HCT116 (cell line): ENCODE results near the gene GRIN2C. TPM values are rescaled to one million over a fixed set of nuclear protein-coding genes. Genes with fewer than 3 reads are reported as not detected.
A peak's percentile ranks its signal among the peaks of the same experiment; 100 is the strongest.

Experiments
- ATAC-seq: fragments of 200-7000 bp; cut with Tn5 transposase; 2 replicates; pipeline ENCODE4 v1.9.1; 2020; ENCODE audit warnings: mild to moderate bottlenecking, moderate library complexity
- BruUV-seq: library from RNA; stranded (reverse); fragments of 400-500 nt; replicated peaks from 2 replicates; lab custom pipeline; 2021; lab: Mats Ljungman, UMichigan
- CTCF ChIA-PET: fragments of 300-600 bp; sonication (Branson Sonifier 250); formaldehyde crosslinking; loops from one replicate; lab custom pipeline; 2021; ENCODE audit warnings: antibody characterized with exemption; lab: Charles Lee
- POLR2A ChIA-PET: fragments of 300-600, 350-600 bp; sonication (Branson Sonifier 250); formaldehyde crosslinking; loops from one replicate; lab custom pipeline; 2021; ENCODE audit warnings: antibody characterized with exemption; lab: Charles Lee
- RAD21 ChIA-PET, 2 experiments: fragments of 300-600 bp; sonication (Branson Sonifier 250); formaldehyde crosslinking; loops; one replicate each; lab custom pipeline; 2023; ENCODE audit warnings: low total read pairs in 2 of 2; ENCODE audit not compliant: uncharacterized antibody in 2 of 2, unreplicated experiment in 2 of 2, low non-redundant PET in 1 of 2; lab: Charles Lee
- DNase-seq: peaks from one replicate; pipeline ENCODE4 v3.0.0-alpha.2; 2010; ENCODE audit warnings: low read depth, low spot score
- H2AFZ ChIP-seq: fragments of 200-600 bp; shearing (Covaris generic), sonication (generic); 2 replicates; pipeline ENCODE4 v1.6.1; 2017; ENCODE audit warnings: low read depth, mixed run types, mixed read lengths, antibody characterized with exemption, low read length; ENCODE audit not compliant: poor library complexity, severe bottlenecking
- H3K27ac ChIP-seq: 2 replicates; pipeline ENCODE4 v1.5.1; 2012; ENCODE audit warnings: low read depth, low read length
- H3K27me3 ChIP-seq: fragments of 200-600 bp; sonication (generic); 2 replicates; pipeline ENCODE4 v1.6.1; 2016; ENCODE audit warnings: mixed run types, low read length, mixed read lengths; ENCODE audit not compliant: insufficient read depth
- H3K36me3 ChIP-seq, 2 experiments: fragments of 200-500 bp in 1 of 2; fragments of 200-600 bp in 1 of 2; sonication (Bioruptor generic) in 1 of 2; sonication (generic) in 1 of 2; 2 replicates each; pipeline versions ENCODE4 v1.5.1 to v1.6.1; 2014 to 2016; ENCODE audit warnings: low read length in 2 of 2, inconsistent platforms in 1 of 2, mixed read lengths in 1 of 2, mixed run types in 1 of 2; ENCODE audit not compliant: insufficient read depth in 2 of 2, control insufficient read depth in 1 of 2
- H3K4me1 ChIP-seq, 2 experiments: fragments of 200-600 bp in 1 of 2; sonication (generic) in 1 of 2; 2 replicates each; pipeline versions ENCODE4 v1.5.1 to v1.6.1; 2012 to 2017; ENCODE audit warnings: low read length in 2 of 2, inconsistent platforms in 1 of 2, mild to moderate bottlenecking in 1 of 2, mixed read lengths in 1 of 2, mixed run types in 1 of 2, moderate library complexity in 1 of 2; ENCODE audit not compliant: insufficient read depth in 2 of 2, control insufficient read depth in 1 of 2
- H3K4me2 ChIP-seq: fragments of 200-600 bp; sonication (generic); 2 replicates; pipeline ENCODE4 v1.6.1; 2017; ENCODE audit warnings: mixed run types, low read length, mixed read lengths
- H3K4me3 ChIP-seq, 2 experiments: fragments of 200-600 bp in 1 of 2; sonication (generic) in 1 of 2; replicated peaks in 1 of 2; 2 replicates each; pipeline ENCODE4 v1.5.1; 2011 to 2016; ENCODE audit warnings: low read length in 2 of 2, control low read depth in 1 of 2, low read depth in 1 of 2, mild to moderate bottlenecking in 1 of 2, mixed read lengths in 1 of 2, mixed run types in 1 of 2
- H3K79me2 ChIP-seq: fragments of 200-600 bp; sonication (generic); 2 replicates; pipeline ENCODE4 v1.6.1; 2017; ENCODE audit warnings: mild to moderate bottlenecking, mixed run types, low read length, moderate library complexity, mixed read lengths; ENCODE audit not compliant: insufficient read depth
- H3K9ac ChIP-seq: fragments of 200-600 bp; sonication (generic); 2 replicates; pipeline ENCODE4 v1.6.1; 2016; ENCODE audit warnings: low read length, mixed read lengths
- H3K9me2 ChIP-seq: fragments of 200-600 bp; sonication (generic), shearing (Covaris generic); 2 replicates; pipeline ENCODE4 v1.6.1; 2017; ENCODE audit warnings: mixed run types, mild to moderate bottlenecking, moderate library complexity; ENCODE audit not compliant: insufficient read depth
- H3K9me3 ChIP-seq, 2 experiments: fragments of 200-500 bp in 1 of 2; fragments of 200-600 bp in 1 of 2; sonication (Bioruptor generic) in 1 of 2; sonication (generic) in 1 of 2; 2 replicates each; pipeline ENCODE4 v1.6.1; 2014 to 2017; ENCODE audit warnings: low read length in 2 of 2, mixed read lengths in 2 of 2, inconsistent platforms in 1 of 2, low read depth in 1 of 2, mild to moderate bottlenecking in 1 of 2, mixed run types in 1 of 2, moderate library complexity in 1 of 2; ENCODE audit not compliant: control insufficient read depth in 1 of 2, insufficient read depth in 1 of 2
- H4K20me1 ChIP-seq: fragments of 200-600 bp; sonication (generic), shearing (Covaris generic); 2 replicates; pipeline ENCODE4 v1.6.1; 2017; ENCODE audit warnings: mixed run types, mild to moderate bottlenecking, moderate library complexity; ENCODE audit not compliant: insufficient read depth
- POLR2A ChIP-seq: IDR thresholded peaks from 2 replicates; pipeline ENCODE4 v1.7.0; 2011; ENCODE audit warnings: borderline replicate concordance; ENCODE audit not compliant: insufficient read depth, insufficient read length; ENCODE audit errors: extremely low read depth
- SIN3A ChIP-seq: IDR thresholded peaks from 2 replicates; pipeline ENCODE4 v1.6.1; 2012; ENCODE audit warnings: low read depth
- SP1 ChIP-seq: IDR thresholded peaks from 2 replicates; pipeline ENCODE4 v1.6.1; 2012; ENCODE audit warnings: low read depth
- TCF7L2 ChIP-seq: IDR thresholded peaks from 2 replicates; pipeline ENCODE4 v1.7.0; 2011; ENCODE audit warnings: borderline replicate concordance, inconsistent platforms; ENCODE audit not compliant: insufficient read depth, insufficient read length; ENCODE audit errors: extremely low read depth
- YY1 ChIP-seq: IDR thresholded peaks from 2 replicates; pipeline ENCODE4 v1.6.1; 2011; ENCODE audit warnings: low read length, low read depth, moderate library complexity, mild to moderate bottlenecking; ENCODE audit not compliant: insufficient replicate concordance; ENCODE audit errors: extremely low read depth
- ZNF274 ChIP-seq: fragments of 200-500 bp; sonication (Bioruptor generic); IDR thresholded peaks from 2 replicates; pipeline ENCODE4 v1.6.1; 2014; ENCODE audit warnings: mild to moderate bottlenecking, low read depth, low read length, inconsistent platforms
- intact Hi-C: fragments of 100-400 bp; cut with micrococcal nuclease; formaldehyde crosslinking; loops from 2 replicates; pipeline ENCODE4 v1.10.0; 2022
- total RNA-seq: library from RNA; stranded (reverse); gene quantifications from one replicate; pipeline ENCODE4 v1.2.1, GENCODE V29; 2021; ENCODE audit not compliant: unreplicated experiment
- TF ChIP-seq, protein P1 (sequence below): IDR thresholded peaks from 2 replicates; pipeline ENCODE4 v1.6.1; 2011; ENCODE audit warnings: mild to moderate bottlenecking, low read length, moderate library complexity; ENCODE audit not compliant: insufficient replicate concordance; ENCODE audit errors: extremely low read depth
- TF ChIP-seq, protein P2 (sequence below): IDR thresholded peaks from 2 replicates; pipeline ENCODE4 v1.6.1; 2012

The GRIN2C gene
- total RNA-seq, 1 experiment from 2014 or later: 2.2 TPM

DNA sequence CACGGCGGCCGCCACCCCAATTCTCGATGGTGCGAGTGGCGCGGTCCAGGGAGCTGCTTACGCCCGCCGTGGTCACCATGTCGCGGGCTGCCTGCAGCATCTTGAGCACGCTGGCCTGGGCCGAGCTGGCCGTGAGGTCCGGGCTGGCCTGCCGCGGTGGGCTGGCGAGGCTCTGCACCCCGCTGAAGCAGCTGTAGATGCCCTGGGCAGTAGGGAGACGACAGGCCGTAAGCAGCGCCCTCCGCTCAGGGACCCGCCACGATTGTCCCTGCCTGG, 16.4 kb downstream of the GRIN2C start:
- RAD21 ChIA-PET: interaction anchor here (0.7 to 1.6 kb wide), 4 partner anchors 22 to 117 kb away, joined by 3 to 6 read pairs (median 4); partner anchors contain the start of gene FDXR (in 1 of the 2)
- peak overlapping the region; percentile 95 for H3K4me2 ChIP-seq
- no peak overlapping the region; a peak in 2 of 4 replicates for H3K4me3 ChIP-seq
- TF ChIP-seq SIN3A (no peak), ZNF274 (no peak), SP1 (no peak), TCF7L2 (no peak), YY1 (no peak), POLR2A (no peak)
- TF ChIP-seq, protein P1, sequence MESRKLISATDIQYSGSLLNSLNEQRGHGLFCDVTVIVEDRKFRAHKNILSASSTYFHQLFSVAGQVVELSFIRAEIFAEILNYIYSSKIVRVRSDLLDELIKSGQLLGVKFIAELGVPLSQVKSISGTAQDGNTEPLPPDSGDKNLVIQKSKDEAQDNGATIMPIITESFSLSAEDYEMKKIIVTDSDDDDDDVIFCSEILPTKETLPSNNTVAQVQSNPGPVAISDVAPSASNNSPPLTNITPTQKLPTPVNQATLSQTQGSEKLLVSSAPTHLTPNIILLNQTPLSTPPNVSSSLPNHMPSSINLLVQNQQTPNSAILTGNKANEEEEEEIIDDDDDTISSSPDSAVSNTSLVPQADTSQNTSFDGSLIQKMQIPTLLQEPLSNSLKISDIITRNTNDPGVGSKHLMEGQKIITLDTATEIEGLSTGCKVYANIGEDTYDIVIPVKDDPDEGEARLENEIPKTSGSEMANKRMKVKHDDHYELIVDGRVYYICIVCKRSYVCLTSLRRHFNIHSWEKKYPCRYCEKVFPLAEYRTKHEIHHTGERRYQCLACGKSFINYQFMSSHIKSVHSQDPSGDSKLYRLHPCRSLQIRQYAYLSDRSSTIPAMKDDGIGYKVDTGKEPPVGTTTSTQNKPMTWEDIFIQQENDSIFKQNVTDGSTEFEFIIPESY: no peak
- TF ChIP-seq, protein P2, sequence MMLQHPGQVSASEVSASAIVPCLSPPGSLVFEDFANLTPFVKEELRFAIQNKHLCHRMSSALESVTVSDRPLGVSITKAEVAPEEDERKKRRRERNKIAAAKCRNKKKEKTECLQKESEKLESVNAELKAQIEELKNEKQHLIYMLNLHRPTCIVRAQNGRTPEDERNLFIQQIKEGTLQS: no peak
- H3K27me3 ChIP-seq: no peaks in the 10 kb centered on the region
- CTCF ChIA-PET: interaction anchor here (0.7 to 2.6 kb wide), 20 partner anchors 9 to 478 kb away, joined by 3 to 33 read pairs (median 6); partner anchors contain the start of genes CDR2L, FDXR, GRIN2C and NAT9
- H3K79me2 ChIP-seq: no peaks in the 10 kb centered on the region
- intact Hi-C loops: no loop called here
- POLR2A ChIA-PET: interaction anchor here (1.0 to 1.9 kb wide), 5 partner anchors 20 to 98 kb away, joined by 3 to 18 read pairs (median 3); partner anchors contain the start of gene FDXR
- peaks cover 7 to 25% of the 10 kb centered on the region in 2 experiments for H3K4me1 ChIP-seq
- no peak overlapping the region for H3K27ac ChIP-seq
- H3K9me2 ChIP-seq: no peaks in the 10 kb centered on the region
- ATAC-seq (no peak), DNase-seq (no peak)
- H3K36me3 ChIP-seq: no peaks in the 10 kb centered on the region
- H4K20me1 ChIP-seq: no peaks in the 10 kb centered on the region
- no TSS peak for BruUV-seq
- H3K9ac ChIP-seq: no peak overlapping the region
- no peak overlapping the region for H2AFZ ChIP-seq
- H3K9me3 ChIP-seq: no peaks in the 10 kb centered on the region
